Measurements from ENCODE around the gene KCNQ1.

DNA sequence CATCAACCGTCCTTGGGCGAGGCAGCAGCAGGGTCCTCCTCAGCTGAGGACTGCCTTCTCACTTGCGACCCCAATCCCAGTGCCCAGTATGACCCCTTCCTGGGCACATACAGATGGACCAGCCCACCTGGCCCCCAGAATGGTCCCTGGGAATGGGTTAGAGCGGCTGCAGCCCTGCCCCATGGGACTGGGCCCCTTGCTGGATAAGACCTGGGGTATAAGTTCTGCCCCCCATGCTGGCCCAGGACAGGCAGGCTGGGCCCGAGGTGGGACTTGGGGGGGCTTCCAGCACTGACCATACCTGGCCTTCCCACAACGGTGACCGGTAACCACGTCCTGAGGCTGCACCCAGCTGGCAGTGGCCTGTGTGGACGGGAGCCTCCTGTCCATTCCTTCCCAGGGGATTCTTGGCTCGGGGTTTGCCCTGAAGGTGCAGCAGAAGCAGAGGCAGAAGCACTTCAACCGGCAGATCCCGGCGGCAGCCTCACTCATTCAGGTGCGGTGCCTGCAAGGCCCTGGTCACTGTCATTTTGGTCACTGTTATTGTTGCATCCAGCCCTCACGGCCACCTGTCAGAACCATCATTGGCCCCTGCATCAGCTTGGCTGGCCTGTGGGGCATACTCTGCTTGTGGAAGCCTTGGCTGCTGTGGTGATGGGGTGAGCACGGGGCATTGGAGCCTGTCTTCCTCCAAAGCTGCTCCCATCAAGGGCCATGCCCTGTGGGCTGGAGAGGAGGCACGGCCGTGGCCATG is 140.2 kb downstream of the KCNQ1 start:
- TF ChIP-seq, protein P1, sequence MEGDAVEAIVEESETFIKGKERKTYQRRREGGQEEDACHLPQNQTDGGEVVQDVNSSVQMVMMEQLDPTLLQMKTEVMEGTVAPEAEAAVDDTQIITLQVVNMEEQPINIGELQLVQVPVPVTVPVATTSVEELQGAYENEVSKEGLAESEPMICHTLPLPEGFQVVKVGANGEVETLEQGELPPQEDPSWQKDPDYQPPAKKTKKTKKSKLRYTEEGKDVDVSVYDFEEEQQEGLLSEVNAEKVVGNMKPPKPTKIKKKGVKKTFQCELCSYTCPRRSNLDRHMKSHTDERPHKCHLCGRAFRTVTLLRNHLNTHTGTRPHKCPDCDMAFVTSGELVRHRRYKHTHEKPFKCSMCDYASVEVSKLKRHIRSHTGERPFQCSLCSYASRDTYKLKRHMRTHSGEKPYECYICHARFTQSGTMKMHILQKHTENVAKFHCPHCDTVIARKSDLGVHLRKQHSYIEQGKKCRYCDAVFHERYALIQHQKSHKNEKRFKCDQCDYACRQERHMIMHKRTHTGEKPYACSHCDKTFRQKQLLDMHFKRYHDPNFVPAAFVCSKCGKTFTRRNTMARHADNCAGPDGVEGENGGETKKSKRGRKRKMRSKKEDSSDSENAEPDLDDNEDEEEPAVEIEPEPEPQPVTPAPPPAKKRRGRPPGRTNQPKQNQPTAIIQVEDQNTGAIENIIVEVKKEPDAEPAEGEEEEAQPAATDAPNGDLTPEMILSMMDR (IDR thresholded peaks at IDR 0.05): no peak
- TF ChIP-seq POLR2A (IDR thresholded peaks at IDR 0.05): no peak
